Neural cell (in vitro differentiated cells): ENCODE data around the gene DAGLA.

Experiments
- CTCF ChIP-seq: fragments of 450-650 bp; IDR thresholded peaks from 2 replicates; pipeline ENCODE4 v1.5.1; 2014; ENCODE audit warnings: antibody characterized with exemption, mild to moderate bottlenecking, moderate library complexity; ENCODE audit not compliant: poor library complexity, severe bottlenecking
- EP300 ChIP-seq: fragments of 450-650 bp; conservative IDR thresholded peaks from 2 replicates; pipeline ENCODE4 v1.6.1; 2014; ENCODE audit warnings: antibody characterized with exemption, mild to moderate bottlenecking, moderate library complexity; ENCODE audit not compliant: poor library complexity, severe bottlenecking

- TF ChIP-seq EP300 (no peak), CTCF (no peak)
These were observed 64.0 kb downstream of the DAGLA start for GRCh38 chr11:61744181-61744580.
